Tibial nerve (tissue), 3 donors: ENCODE measurements around the gene GNB1L.

ENCODE experiments used
- POLR2A ChIP-seq, 2 donors: fragments of 450-650 bp; IDR thresholded peaks; one replicate each; pipeline ENCODE4 v1.6.1; 2017; ENCODE audit warnings: antibody characterized with exemption in 2 of 2, mild to moderate bottlenecking in 2 of 2, moderate library complexity in 2 of 2
- TF ChIP-seq, protein P1 (sequence below), 5 experiments: fragments of 200-600 bp in 3 of 5; fragments of 450-650 bp in 2 of 5; sonication (generic) in 3 of 5; IDR thresholded peaks; one replicate each; pipeline ENCODE4 v1.5.1; 2016 to 2019; ENCODE audit warnings: antibody characterized with exemption in 5 of 5, mild to moderate bottlenecking in 3 of 5, moderate library complexity in 2 of 5

- TF ChIP-seq, protein P1, sequence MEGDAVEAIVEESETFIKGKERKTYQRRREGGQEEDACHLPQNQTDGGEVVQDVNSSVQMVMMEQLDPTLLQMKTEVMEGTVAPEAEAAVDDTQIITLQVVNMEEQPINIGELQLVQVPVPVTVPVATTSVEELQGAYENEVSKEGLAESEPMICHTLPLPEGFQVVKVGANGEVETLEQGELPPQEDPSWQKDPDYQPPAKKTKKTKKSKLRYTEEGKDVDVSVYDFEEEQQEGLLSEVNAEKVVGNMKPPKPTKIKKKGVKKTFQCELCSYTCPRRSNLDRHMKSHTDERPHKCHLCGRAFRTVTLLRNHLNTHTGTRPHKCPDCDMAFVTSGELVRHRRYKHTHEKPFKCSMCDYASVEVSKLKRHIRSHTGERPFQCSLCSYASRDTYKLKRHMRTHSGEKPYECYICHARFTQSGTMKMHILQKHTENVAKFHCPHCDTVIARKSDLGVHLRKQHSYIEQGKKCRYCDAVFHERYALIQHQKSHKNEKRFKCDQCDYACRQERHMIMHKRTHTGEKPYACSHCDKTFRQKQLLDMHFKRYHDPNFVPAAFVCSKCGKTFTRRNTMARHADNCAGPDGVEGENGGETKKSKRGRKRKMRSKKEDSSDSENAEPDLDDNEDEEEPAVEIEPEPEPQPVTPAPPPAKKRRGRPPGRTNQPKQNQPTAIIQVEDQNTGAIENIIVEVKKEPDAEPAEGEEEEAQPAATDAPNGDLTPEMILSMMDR (IDR thresholded peaks at IDR 0.05): no peak
- no peak for TF ChIP-seq POLR2A (IDR thresholded peaks at IDR 0.05)
Observed at GRCh38 chr22:19891317-19892256, 36.9 kb upstream of the GNB1L start.
